ENCODE data around the gene IFNA21.
"Not testable (repeated sequence)": the region's sequence is repeated elsewhere in the genome, so short reads cannot be mapped to it uniquely, and the experiment has no call there.

GRCh38 chr9:21207043-21207442 is 40.6 kb upstream of the IFNA21 start, which contains the start of gene IFNA10:
- TF ChIP-seq POLR2A, POLR2AphosphoS5 (IDR thresholded peaks at IDR 0.05; ENCODE audit: low read depth, low read length): not testable (repeated sequence)
